ENCODE measurements around the gene LAYN. TPM values are rescaled to one million over a fixed set of nuclear protein-coding genes. Genes with fewer than 3 reads are reported as not detected.

The LAYN gene
- total and polyA plus RNA-seq, 2 donors (not counting 3 experiments of a cell fraction or from before 2014, with no cell fraction given), result 0.92 to 2.2 TPM

GRCh38 chr11:111561791-111562325 lies 21.3 kb downstream of the LAYN start:
- Histone ChIP-seq H3K79me2 (ENCODE audit: control insufficient read depth, insufficient read depth, low read length) (no peaks in the 10 kb centered on the region), H3K4me1 (ENCODE audit: control insufficient read depth, extremely low read depth, insufficient read depth, low read length) (no peaks in the 10 kb centered on the region), H2AFZ (ENCODE audit: low read depth, low read length) (no peak overlapping the region), H3K4me3 (replicated peaks in 1 of 3; ENCODE audit: insufficient read depth in 1 of 3, low read depth in 1 of 3, low read length in 3 of 3) (no peak overlapping the region), H3K9ac (replicated peaks; ENCODE audit: extremely low read depth, insufficient read depth, low read length) (no peak overlapping the region), H3K4me2 (ENCODE audit: insufficient read depth, low read length) (no peak overlapping the region), H3K9me3 (replicated peaks; ENCODE audit: control insufficient read depth, insufficient read depth, low read length) (no peaks in the 10 kb centered on the region), H3K27me3 (ENCODE audit: control insufficient read depth in 2 of 2, insufficient read depth in 2 of 2, low read length in 2 of 2) (no peaks in the 10 kb centered on the region), H3K9me1 (replicated peaks; ENCODE audit: control insufficient read depth, extremely low read depth, insufficient read depth, low read length) (no peaks in the 10 kb centered on the region), H4K20me1 (replicated peaks; ENCODE audit: control insufficient read depth, extremely low read depth, insufficient read depth, low read length) (no peaks in the 10 kb centered on the region), H3K27ac (ENCODE audit: insufficient read depth, low read depth, low read length) (no peak overlapping the region), H3K36me3 (ENCODE audit: control insufficient read depth in 2 of 2, extremely low read depth in 1 of 2, insufficient read depth in 2 of 2, low read length in 2 of 2) (no peaks in the 10 kb centered on the region)
- dilution Hi-C loops (cut with MboI; ENCODE audit: extremely low pct_ligation_motif_present, low sequenced_read_pairs), result no loop called here
- DNase-seq (ENCODE audit: low read depth, low spot score) (no peak), FAIRE-seq (no peak)
- ChIA-PET CTCF (interaction anchor here (1.2 to 4.0 kb wide), 4 partner anchors 10 to 290 kb away, joined by 3 to 15 read pairs (median 6); no protein-coding TSS in a partner anchor), POLR2A (no interaction called here)
- TF ChIP-seq MYC (IDR thresholded peaks at IDR 0.05; ENCODE audit: low read depth, low read length) (no peak), GATA2 (IDR thresholded peaks at IDR 0.05; ENCODE audit: insufficient read depth, insufficient read length, low read depth, low read length) (no peak), POLR2A (IDR thresholded peaks at IDR 0.05; ENCODE audit: low read depth, low read length) (no peak), JUN (IDR thresholded peaks at IDR 0.05; ENCODE audit: borderline replicate concordance, insufficient read depth, insufficient read length, low read depth) (no peak), CTCF (IDR thresholded peaks at IDR 0.05; ENCODE audit: extremely low read depth in 1 of 2, insufficient read depth in 1 of 2, low read depth in 1 of 2, low read length in 2 of 2) (no peak), FOS (IDR thresholded peaks at IDR 0.05; ENCODE audit: borderline replicate concordance, insufficient read depth, low read length) (no peak), MAX (IDR thresholded peaks at IDR 0.05; ENCODE audit: insufficient read depth, insufficient read length) (no peak), EZH2 (IDR thresholded peaks at IDR 0.05; ENCODE audit: borderline replicate concordance, low read depth, low read length, severe bottlenecking) (no peak), POLR2AphosphoS5 (IDR thresholded peaks at IDR 0.05; ENCODE audit: insufficient read depth, low read depth, low read length) (no peak)
- intact Hi-C loops (cut with micrococcal nuclease), result no loop called here
- BruUV-seq (replicated peaks), result no TSS peak
